ENCODE data around the gene MRFAP1L1.

DNA sequence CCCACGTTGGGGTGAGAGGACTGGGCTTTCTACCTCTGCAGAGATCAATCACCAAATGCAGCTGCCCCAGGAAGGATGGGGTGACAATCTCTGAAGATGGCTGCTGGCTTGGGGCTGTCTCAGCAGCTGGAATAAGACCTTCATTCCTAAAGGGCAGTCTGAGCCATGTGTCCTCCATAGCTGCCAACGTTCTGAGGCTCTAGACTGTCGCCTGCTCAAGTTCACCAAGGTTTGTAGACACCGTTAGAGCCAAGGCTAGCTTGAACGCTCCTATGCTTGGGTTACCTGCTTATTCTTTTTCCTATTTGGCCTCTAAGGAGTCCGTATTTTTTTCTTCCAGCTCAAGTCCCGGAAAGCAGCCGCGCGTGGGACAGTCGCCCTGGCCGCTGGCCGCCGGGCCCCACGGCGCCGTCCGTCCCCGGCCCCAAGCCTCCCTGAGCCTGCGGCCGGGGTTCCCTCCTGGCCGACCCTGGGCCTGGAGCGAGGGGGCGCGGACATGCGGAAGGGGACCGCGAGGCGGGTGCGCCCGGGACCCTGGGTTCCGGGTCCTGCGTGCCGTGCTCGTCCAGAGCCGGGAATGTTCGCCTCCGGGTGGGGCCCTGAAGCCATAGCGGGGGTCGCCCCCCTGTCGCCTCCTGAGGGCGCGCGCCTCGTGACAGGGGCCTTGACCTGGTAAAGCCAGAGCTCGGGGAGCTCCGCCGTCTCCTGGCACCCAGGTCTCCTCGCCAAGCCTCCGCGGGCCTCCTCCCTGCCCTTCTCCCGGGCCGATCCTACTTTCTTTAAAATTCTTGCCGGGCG, 45.9 kb downstream of the MRFAP1L1 start:
- no peak for TF ChIP-seq ZNF571 (tag by site-specific recombination; IDR thresholded peaks at IDR 0.05)
- TF ChIP-seq, protein P1, sequence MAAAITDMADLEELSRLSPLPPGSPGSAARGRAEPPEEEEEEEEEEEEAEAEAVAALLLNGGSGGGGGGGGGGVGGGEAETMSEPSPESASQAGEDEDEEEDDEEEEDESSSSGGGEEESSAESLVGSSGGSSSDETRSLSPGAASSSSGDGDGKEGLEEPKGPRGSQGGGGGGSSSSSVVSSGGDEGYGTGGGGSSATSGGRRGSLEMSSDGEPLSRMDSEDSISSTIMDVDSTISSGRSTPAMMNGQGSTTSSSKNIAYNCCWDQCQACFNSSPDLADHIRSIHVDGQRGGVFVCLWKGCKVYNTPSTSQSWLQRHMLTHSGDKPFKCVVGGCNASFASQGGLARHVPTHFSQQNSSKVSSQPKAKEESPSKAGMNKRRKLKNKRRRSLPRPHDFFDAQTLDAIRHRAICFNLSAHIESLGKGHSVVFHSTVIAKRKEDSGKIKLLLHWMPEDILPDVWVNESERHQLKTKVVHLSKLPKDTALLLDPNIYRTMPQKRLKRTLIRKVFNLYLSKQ (tag by site-specific recombination; IDR thresholded peaks at IDR 0.05; ENCODE audit: borderline replicate concordance): no peak
- TF ChIP-seq ZBTB7A (tag by site-specific recombination; IDR thresholded peaks at IDR 0.05; ENCODE audit: low read depth): no peak

Measured in HEK293 (cell line).